Endothelial cell of umbilical vein (primary cell): Measurements from ENCODE around the gene CLEC7A. TPM values are rescaled to one million over a fixed set of nuclear protein-coding genes. Genes with fewer than 3 reads are reported as not detected.

Experiments used
- BruUV-seq: library from RNA; stranded (reverse); fragments of 400-500 nt; replicated peaks from 2 replicates; lab custom pipeline; 2021; lab: Mats Ljungman, UMichigan
- CTCF ChIA-PET: fragments of 300-600, 350-600 bp; sonication (Branson Sonifier 250); formaldehyde crosslinking; loops from one replicate; lab custom pipeline; 2021; ENCODE audit warnings: antibody characterized with exemption, inconsistent platforms; lab: Charles Lee
- POLR2A ChIA-PET: fragments of 300-600, 350-600 bp; sonication (Branson Sonifier 250); formaldehyde crosslinking; loops from one replicate; lab custom pipeline; 2021; ENCODE audit warnings: antibody characterized with exemption, inconsistent platforms; lab: Charles Lee
- DNase-seq: peaks from one replicate; pipeline ENCODE4 v3.0.0-alpha.2; 2011; ENCODE audit warnings: low read depth, low spot score
- FAIRE-seq: peaks from 2 replicates; lab custom pipeline; 2011; peaks lifted over from hg19 to GRCh38; lab: Jason Lieb, UNC
- H2AFZ ChIP-seq: 2 replicates; pipeline ENCODE4 v1.6.0; 2012; ENCODE audit warnings: low read depth, low read length, control low read depth, inconsistent platforms
- H3K27ac ChIP-seq: 2 replicates; pipeline ENCODE4 v1.5.1; 2011; ENCODE audit warnings: low read depth, mild to moderate bottlenecking, control low read depth, low read length, moderate library complexity; ENCODE audit not compliant: insufficient read depth
- H3K27me3 ChIP-seq, 2 experiments: 2 replicates each; pipeline versions ENCODE4 v1.6.0 to v1.6.1; 2011; ENCODE audit warnings: low read length in 2 of 2, mixed read lengths in 1 of 2; ENCODE audit not compliant: control insufficient read depth in 2 of 2, insufficient read depth in 2 of 2
- H3K36me3 ChIP-seq, 2 experiments: 2 replicates in 1 of 2; 3 replicates in 1 of 2; pipeline ENCODE4 v1.5.1; 2011; ENCODE audit warnings: low read length in 2 of 2, mild to moderate bottlenecking in 1 of 2, moderate library complexity in 1 of 2; ENCODE audit not compliant: control insufficient read depth in 2 of 2, insufficient read depth in 2 of 2; ENCODE audit errors: extremely low read depth in 1 of 2
- H3K4me1 ChIP-seq: 3 replicates; pipeline ENCODE4 v1.5.1; 2011; ENCODE audit warnings: mild to moderate bottlenecking, low read length; ENCODE audit not compliant: control insufficient read depth, insufficient read depth; ENCODE audit errors: extremely low read depth
- H3K4me2 ChIP-seq: 2 replicates; pipeline ENCODE4 v1.6.1; 2011; ENCODE audit warnings: low read length, control low read depth, mixed read lengths; ENCODE audit not compliant: insufficient read depth
- H3K4me3 ChIP-seq, 3 experiments: fragments of 200-600 bp in 1 of 3; sonication (generic), shearing (Covaris generic) in 1 of 3; replicated peaks in 1 of 3; 2 replicates each; pipeline ENCODE4 v1.5.1; 2011 to 2016; ENCODE audit warnings: control low read depth in 3 of 3, low read length in 3 of 3, mild to moderate bottlenecking in 2 of 3, inconsistent platforms in 1 of 3, low read depth in 1 of 3, moderate library complexity in 1 of 3; ENCODE audit not compliant: insufficient read depth in 1 of 3
- H3K79me2 ChIP-seq: 2 replicates; pipeline ENCODE4 v1.6.0; 2012; ENCODE audit warnings: low read length, inconsistent platforms; ENCODE audit not compliant: control insufficient read depth, insufficient read depth
- H3K9ac ChIP-seq: replicated peaks from 2 replicates; pipeline ENCODE3; 2011; ENCODE audit warnings: low read length, control low read depth; ENCODE audit not compliant: insufficient read depth; ENCODE audit errors: extremely low read depth
- H3K9me1 ChIP-seq: replicated peaks from 3 replicates; pipeline ENCODE4 v1.6.0; 2011; ENCODE audit warnings: mild to moderate bottlenecking, low read length; ENCODE audit not compliant: control insufficient read depth, insufficient read depth; ENCODE audit errors: extremely low read depth
- H3K9me3 ChIP-seq: replicated peaks from 2 replicates; pipeline ENCODE4 v1.5.1; 2012; ENCODE audit warnings: low read length, inconsistent platforms; ENCODE audit not compliant: control insufficient read depth, insufficient read depth
- H4K20me1 ChIP-seq: replicated peaks from 2 replicates; pipeline ENCODE3; 2011; ENCODE audit warnings: mild to moderate bottlenecking, low read length; ENCODE audit not compliant: control insufficient read depth, insufficient read depth; ENCODE audit errors: extremely low read depth
- EZH2 ChIP-seq: IDR thresholded peaks from 2 replicates; pipeline ENCODE4 v1.6.1; 2012; ENCODE audit warnings: borderline replicate concordance, low read depth, mild to moderate bottlenecking, moderate library complexity, low read length, inconsistent platforms; ENCODE audit not compliant: severe bottlenecking
- FOS ChIP-seq: IDR thresholded peaks from 2 replicates; pipeline ENCODE4 v1.6.1; 2011; ENCODE audit warnings: mild to moderate bottlenecking, low read length, moderate library complexity, borderline replicate concordance; ENCODE audit not compliant: insufficient read depth
- GATA2 ChIP-seq: IDR thresholded peaks from 2 replicates; pipeline ENCODE4 v1.7.0; 2011; ENCODE audit warnings: low read depth, mild to moderate bottlenecking, moderate library complexity, mixed read lengths, low read length; ENCODE audit not compliant: insufficient read length, insufficient read depth
- JUN ChIP-seq: IDR thresholded peaks from 2 replicates; pipeline ENCODE4 v1.6.1; 2011; ENCODE audit warnings: borderline replicate concordance, low read depth; ENCODE audit not compliant: insufficient read length, insufficient read depth
- MYC ChIP-seq: IDR thresholded peaks from one replicate; pipeline ENCODE4 v1.6.1; 2011; ENCODE audit warnings: mild to moderate bottlenecking, low read depth, low read length
- POLR2A ChIP-seq: IDR thresholded peaks from 2 replicates; pipeline ENCODE4 v1.6.1; 2012; ENCODE audit warnings: low read depth, mild to moderate bottlenecking, control low read depth, low read length
- POLR2AphosphoS5 ChIP-seq: IDR thresholded peaks from 2 replicates; pipeline ENCODE4 v1.6.1; 2012; ENCODE audit warnings: low read depth, mild to moderate bottlenecking, control low read depth, low read length, moderate library complexity; ENCODE audit not compliant: insufficient read depth
- dilution Hi-C: fragments of 300-500 bp; cut with MboI; formaldehyde crosslinking; loops from one replicate; pipeline ENCODE4 v1.15.0; 2019; ENCODE audit warnings: low sequenced_read_pairs; ENCODE audit not compliant: extremely low pct_ligation_motif_present
- intact Hi-C: fragments of 100-400 bp; cut with micrococcal nuclease; formaldehyde crosslinking; loops from one replicate; pipeline ENCODE4 v1.10.0; 2022
- polyA plus RNA-seq, 4 experiments: library from polyadenylated mRNA; depleted of rRNA in 3 of 4; stranded (reverse) in 3 of 4; unstranded in 1 of 4; fragments of >200 nt; gene quantifications; 2 replicates each; pipeline versions ENCODE4 v1.2.1 to v1.2.3, GENCODE V29; 2011 to 2012; ENCODE audit warnings: missing spikeins in 1 of 4
- total RNA-seq: library from RNA; stranded (reverse); gene quantifications from 2 replicates; pipeline ENCODE4 v1.2.3, GENCODE V29; 2021
- TF ChIP-seq, protein P1 (sequence below), 2 donors: IDR thresholded peaks; 1 replicate in 1 of 2; 2 replicates in 1 of 2; pipeline ENCODE4 v1.5.1; 2011; ENCODE audit warnings: low read length in 2 of 2, mild to moderate bottlenecking in 2 of 2, moderate library complexity in 2 of 2, control low read depth in 1 of 2, inconsistent platforms in 1 of 2, low read depth in 1 of 2; ENCODE audit not compliant: insufficient read depth in 1 of 2; ENCODE audit errors: extremely low read depth in 1 of 2
- TF ChIP-seq, protein P2 (sequence below): IDR thresholded peaks from 2 replicates; pipeline ENCODE4 v1.6.1; 2011; ENCODE audit not compliant: insufficient read depth, insufficient read length

Gene CLEC7A
- total and polyA plus RNA-seq, 2 donors (not counting 3 experiments of a cell fraction or from before 2014, with no cell fraction given) = not detected

- dilution Hi-C loops = no loop called here
- no TSS peak for BruUV-seq
- FAIRE-seq = no peak
- H3K9me3 ChIP-seq = no peaks in the 10 kb centered on the region
- no peaks in the 10 kb centered on the region for H3K27me3 ChIP-seq
- TF ChIP-seq, protein P1, sequence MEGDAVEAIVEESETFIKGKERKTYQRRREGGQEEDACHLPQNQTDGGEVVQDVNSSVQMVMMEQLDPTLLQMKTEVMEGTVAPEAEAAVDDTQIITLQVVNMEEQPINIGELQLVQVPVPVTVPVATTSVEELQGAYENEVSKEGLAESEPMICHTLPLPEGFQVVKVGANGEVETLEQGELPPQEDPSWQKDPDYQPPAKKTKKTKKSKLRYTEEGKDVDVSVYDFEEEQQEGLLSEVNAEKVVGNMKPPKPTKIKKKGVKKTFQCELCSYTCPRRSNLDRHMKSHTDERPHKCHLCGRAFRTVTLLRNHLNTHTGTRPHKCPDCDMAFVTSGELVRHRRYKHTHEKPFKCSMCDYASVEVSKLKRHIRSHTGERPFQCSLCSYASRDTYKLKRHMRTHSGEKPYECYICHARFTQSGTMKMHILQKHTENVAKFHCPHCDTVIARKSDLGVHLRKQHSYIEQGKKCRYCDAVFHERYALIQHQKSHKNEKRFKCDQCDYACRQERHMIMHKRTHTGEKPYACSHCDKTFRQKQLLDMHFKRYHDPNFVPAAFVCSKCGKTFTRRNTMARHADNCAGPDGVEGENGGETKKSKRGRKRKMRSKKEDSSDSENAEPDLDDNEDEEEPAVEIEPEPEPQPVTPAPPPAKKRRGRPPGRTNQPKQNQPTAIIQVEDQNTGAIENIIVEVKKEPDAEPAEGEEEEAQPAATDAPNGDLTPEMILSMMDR (IDR thresholded peaks at IDR 0.05; ENCODE audit: extremely low read depth in 1 of 2, insufficient read depth in 1 of 2, low read depth in 1 of 2, low read length in 2 of 2) = no peak
- no peak for TF ChIP-seq JUN
- TF ChIP-seq FOS = no peak
- TF ChIP-seq, protein P2, sequence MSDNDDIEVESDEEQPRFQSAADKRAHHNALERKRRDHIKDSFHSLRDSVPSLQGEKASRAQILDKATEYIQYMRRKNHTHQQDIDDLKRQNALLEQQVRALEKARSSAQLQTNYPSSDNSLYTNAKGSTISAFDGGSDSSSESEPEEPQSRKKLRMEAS = no peak
- no peak for TF ChIP-seq POLR2AphosphoS5
- no peak for TF ChIP-seq GATA2
- TF ChIP-seq POLR2A = no peak
- no peak for TF ChIP-seq MYC
- TF ChIP-seq EZH2 = no peak
- H3K36me3 ChIP-seq = no peaks in the 10 kb centered on the region
- no peak overlapping the region for H3K9ac ChIP-seq
- no peak overlapping the region for H3K4me2 ChIP-seq
- no peak overlapping the region for H3K27ac ChIP-seq
- intact Hi-C loops = no loop called here
- H3K9me1 ChIP-seq = no peaks in the 10 kb centered on the region
- peaks cover 22% of the 10 kb centered on the region for H3K79me2 ChIP-seq
- no peak for DNase-seq
- no peak overlapping the region for H2AFZ ChIP-seq
- POLR2A ChIA-PET = no interaction called here
- H3K4me3 ChIP-seq = no peak overlapping the region
- H4K20me1 ChIP-seq = no peaks in the 10 kb centered on the region
- CTCF ChIA-PET = interaction anchor here (1.8 kb wide), 1 partner anchor 27 kb away, joined by 7 read pairs; no protein-coding TSS in a partner anchor
- H3K4me1 ChIP-seq = peaks cover 7% of the 10 kb centered on the region
Measured at GRCh38 chr12:10094646-10095395, 35.2 kb downstream of the CLEC7A start.
